Testis (tissue), 3 donors: ENCODE measurements around the gene NPFFR2. TPM values are rescaled to one million over a fixed set of nuclear protein-coding genes. Genes with fewer than 3 reads are reported as not detected.

ENCODE experiments used
- DNase-seq: peaks from one replicate; pipeline ENCODE4 v3.0.0-alpha.2; 2019
- H3K27ac ChIP-seq, 2 donors: fragments of 200-600 bp; sonication (generic); one replicate each; pipeline ENCODE4 v1.5.1; 2019
- H3K27me3 ChIP-seq: fragments of 200-600 bp; sonication (generic); one replicate; pipeline ENCODE4 v1.5.1; 2019
- H3K36me3 ChIP-seq: fragments of 200-600 bp; sonication (generic); one replicate; pipeline ENCODE4 v1.5.1; 2017; ENCODE audit warnings: low read depth; ENCODE audit errors: missing control alignments
- H3K4me1 ChIP-seq: fragments of 200-600 bp; sonication (generic); one replicate; pipeline ENCODE4 v1.5.1; 2019
- H3K4me3 ChIP-seq, 2 donors: fragments of 200-600 bp; sonication (generic); one replicate each; pipeline ENCODE4 v1.5.1; 2017 to 2019
- H3K9me3 ChIP-seq: fragments of 200-600 bp; sonication (generic); one replicate; pipeline ENCODE4 v1.5.1; 2017
- CTCF ChIP-seq, 3 experiments: fragments of 450-650 bp in 2 of 3; fragments of 200-600 bp in 1 of 3; sonication (generic) in 1 of 3; IDR thresholded peaks; one replicate each; pipeline ENCODE4 v1.5.1; 2016 to 2019; ENCODE audit warnings: antibody characterized with exemption in 3 of 3, mild to moderate bottlenecking in 2 of 3, moderate library complexity in 1 of 3
- POLR2A ChIP-seq: fragments of 450-650 bp; IDR thresholded peaks from one replicate; pipeline ENCODE4 v1.6.1; 2017; ENCODE audit warnings: antibody characterized with exemption, mild to moderate bottlenecking, moderate library complexity
- WGBS, 2 donors: methylation state at CpG; one replicate each; pipeline ENCODE4 v1.1.5; 2018; 5-methylcytosine and 5-hydroxymethylcytosine counted together
- intact Hi-C: fragments of 100-400 bp; cut with DNase I; formaldehyde crosslinking; loops from one replicate; pipeline ENCODE4 v1.15.1; 2023; ENCODE audit warnings: low total_unique reads
- polyA plus RNA-seq: library from polyadenylated mRNA; stranded (reverse); fragments of 350-450 nt; fragmentation: Illumina TruSeq; extraction: RNeasy Lipid Tissue Mini Kit (QIAGEN cat#74804); gene quantifications from one replicate; pipeline ENCODE4 v1.2.3, GENCODE V29; 2014; ENCODE audit warnings: low read depth, low replicate concordance; ENCODE audit not compliant: insufficient read depth
- total RNA-seq, 2 donors: library from RNA; depleted of rRNA; stranded (reverse); fragments of >200 nt; gene quantifications; one replicate each; pipeline ENCODE4 v1.2.3, GENCODE V29; 2016

The NPFFR2 gene
- total and polyA plus RNA-seq, 3 donors from 2014 or later, result 0.94 to 1.9 (median 1.2) TPM

- intact Hi-C loops, result no loop called here
Observed at GRCh38 chr4:72179342-72179741, 147.5 kb downstream of the NPFFR2 start.

GRCh38 chr4:72186714-72187113, 154.9 kb downstream of the NPFFR2 start:
- Histone ChIP-seq H3K27me3 (no peaks in the 10 kb centered on the region), H3K36me3 (no peaks in the 10 kb centered on the region), H3K4me1 (no peaks in the 10 kb centered on the region), H3K4me3 (no peak overlapping the region), H3K27ac (no peak overlapping the region), H3K9me3 (no peaks in the 10 kb centered on the region)
- DNase-seq, result no peak
- TF ChIP-seq POLR2A (no peak), CTCF (IDR thresholded peaks at IDR 0.05) (no peak)
- 80 to 90% methylated on average over 1 of the region's 1 CpG for WGBS, 2 donors
- intact Hi-C loops, result no loop called here

More at GRCh38 chr4:72179342-72179741, 147.5 kb downstream of the NPFFR2 start:
- H3K27me3 ChIP-seq, result no peaks in the 10 kb centered on the region
- H3K27ac ChIP-seq, result no peak overlapping the region
- no peaks in the 10 kb centered on the region for H3K36me3 ChIP-seq
- no peak for DNase-seq
- no peaks in the 10 kb centered on the region for H3K9me3 ChIP-seq
- H3K4me3 ChIP-seq, result no peak overlapping the region
- WGBS, 2 donors, result 90 to 97% methylated on average over 1 of the region's 1 CpG
- no peak for TF ChIP-seq POLR2A
- no peak for TF ChIP-seq CTCF (IDR thresholded peaks at IDR 0.05)
- no peaks in the 10 kb centered on the region for H3K4me1 ChIP-seq

- DNase-seq, result no peak
- H3K4me3 ChIP-seq, result no peak overlapping the region
- H3K27me3 ChIP-seq, result no peaks in the 10 kb centered on the region
- no peak overlapping the region for H3K27ac ChIP-seq
- WGBS, 2 donors, result 70 to 76% methylated on average over 8 of the region's 8 CpGs
- no peaks in the 10 kb centered on the region for H3K36me3 ChIP-seq
- H3K9me3 ChIP-seq, result no peaks in the 10 kb centered on the region
- no peaks in the 10 kb centered on the region for H3K4me1 ChIP-seq
- intact Hi-C loops, result no loop called here
- TF ChIP-seq POLR2A, result no peak
- no peak for TF ChIP-seq CTCF (IDR thresholded peaks at IDR 0.05)
Observed at GRCh38 chr4:72194046-72194445, 162.2 kb downstream of the NPFFR2 start.

GRCh38 chr4:72194453-72194852, 162.7 kb downstream of the NPFFR2 start:
- TF ChIP-seq POLR2A (no peak), CTCF (IDR thresholded peaks at IDR 0.05) (no peak)
- intact Hi-C loops, result no loop called here
- WGBS, 2 donors, result 74 to 83% methylated on average over 1 of the region's 1 CpG

More at GRCh38 chr4:72194453-72194852, 162.7 kb downstream of the NPFFR2 start:
- no peak for DNase-seq
- no peaks in the 10 kb centered on the region for H3K27me3 ChIP-seq
- H3K36me3 ChIP-seq, result no peaks in the 10 kb centered on the region
- no peak overlapping the region for H3K4me3 ChIP-seq
- no peak overlapping the region for H3K27ac ChIP-seq
- no peaks in the 10 kb centered on the region for H3K4me1 ChIP-seq
- H3K9me3 ChIP-seq, result no peaks in the 10 kb centered on the region

Other genes with a start within 250 kb of the NPFFR2 start
- gene GC, start 247.9 kb upstream of the NPFFR2 start, total RNA-seq, result not detected
- 0.47 TPM for gene GC, start 247.9 kb upstream of the NPFFR2 start, polyA plus RNA-seq